Activated CD4-positive, CD25-positive, alpha-beta regulatory T cell (primary cell): ENCODE data around the gene PRAME.

ENCODE experiments used
- DNase-seq, 4 experiments: peaks; one replicate each; lab custom pipeline; 2025; lab: John Stamatoyannopoulos, UW

PRAME gene

DNA sequence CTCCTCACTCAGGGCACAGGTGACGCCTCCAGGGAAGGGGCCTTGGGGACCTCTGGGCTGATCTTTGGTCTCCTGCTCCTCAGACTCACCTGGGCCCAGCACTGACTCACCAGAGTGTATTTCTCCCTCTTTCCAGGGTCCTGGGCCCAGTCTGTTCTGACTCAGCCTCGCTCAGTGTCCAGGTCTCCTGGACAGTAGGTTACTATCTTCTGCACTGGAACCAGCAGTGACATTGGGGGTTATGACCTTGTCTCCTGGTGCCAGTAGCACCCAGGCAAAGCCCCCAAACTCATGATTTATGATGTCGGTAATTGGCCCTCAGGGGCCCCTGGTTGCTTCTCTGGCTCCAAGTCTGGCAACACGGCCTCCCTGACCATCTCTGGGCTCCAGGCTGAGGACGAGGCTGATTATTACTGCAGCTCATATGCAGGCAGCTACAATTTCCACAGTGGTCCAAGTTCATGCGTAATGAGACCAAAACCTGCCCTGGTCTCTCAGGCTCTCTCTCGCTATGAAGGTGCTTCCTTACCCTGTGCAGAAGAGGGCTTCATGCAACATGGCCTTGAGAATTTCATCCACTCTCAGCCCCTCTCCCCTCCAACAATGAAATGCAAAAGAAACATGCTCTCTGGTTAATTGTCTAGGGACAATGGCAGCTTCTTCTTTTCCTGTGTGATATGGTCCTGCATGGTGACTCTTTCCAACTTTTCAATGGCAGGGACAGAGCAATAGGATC is 21.0 kb upstream of the PRAME start:
- no peak for DNase-seq

DNA sequence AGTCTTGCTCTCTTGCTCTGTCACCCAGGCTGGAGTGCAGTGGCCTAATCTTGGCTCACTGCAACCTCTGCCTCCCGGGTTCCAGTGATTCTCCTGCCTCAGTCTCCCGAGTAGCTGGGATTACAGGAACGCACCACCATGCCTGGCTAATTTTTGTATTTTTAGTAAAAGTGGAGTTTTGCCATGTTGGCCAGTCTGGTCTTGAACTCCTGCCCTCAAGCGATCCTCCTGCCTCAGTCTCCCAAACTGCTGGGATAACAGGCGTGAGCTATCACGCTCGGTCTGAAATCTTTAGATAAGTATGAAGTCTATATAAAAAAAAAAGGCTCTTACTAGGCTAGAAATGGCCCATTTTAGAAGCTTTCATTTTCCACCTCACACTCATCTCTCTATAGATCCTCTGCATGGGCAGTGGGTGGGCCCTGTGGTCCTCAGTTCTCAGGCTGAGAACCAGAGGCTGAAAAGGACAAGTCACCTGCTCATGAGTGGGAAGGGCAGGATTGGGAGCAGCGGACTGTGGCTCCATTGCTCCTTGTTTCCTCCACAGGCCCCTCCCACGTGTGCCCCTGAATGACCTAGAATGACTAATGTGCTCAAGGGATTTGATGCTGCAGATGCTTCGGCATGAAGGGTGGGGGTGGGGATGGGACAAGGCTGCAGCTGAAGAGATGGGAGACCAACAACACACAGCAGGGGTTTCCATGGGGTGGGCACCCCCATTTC is 19.8 kb upstream of the PRAME start:
- no peak for DNase-seq

DNA sequence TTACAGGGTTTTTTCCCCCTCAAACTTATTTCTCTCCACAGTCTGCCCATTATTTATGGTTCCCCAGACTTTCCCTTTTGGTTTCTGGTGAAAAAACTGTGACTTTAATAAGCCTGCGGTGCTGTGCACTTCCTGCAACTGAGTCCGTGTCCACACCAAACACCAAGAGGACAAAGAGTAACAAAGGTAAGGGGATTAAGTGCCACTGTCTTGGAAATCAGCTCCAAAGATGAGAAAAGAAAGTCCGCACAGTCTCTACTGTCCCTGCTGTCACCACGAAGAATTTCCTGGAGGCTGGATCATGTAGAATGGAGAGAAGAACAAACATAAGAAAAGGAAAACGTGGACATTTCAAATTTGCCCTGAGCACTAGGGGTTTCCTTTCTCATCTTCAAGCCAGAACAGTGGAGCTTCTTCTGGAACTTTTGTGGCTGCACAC is 17.9 kb upstream of the PRAME start:
- DNase-seq: no peak

DNA sequence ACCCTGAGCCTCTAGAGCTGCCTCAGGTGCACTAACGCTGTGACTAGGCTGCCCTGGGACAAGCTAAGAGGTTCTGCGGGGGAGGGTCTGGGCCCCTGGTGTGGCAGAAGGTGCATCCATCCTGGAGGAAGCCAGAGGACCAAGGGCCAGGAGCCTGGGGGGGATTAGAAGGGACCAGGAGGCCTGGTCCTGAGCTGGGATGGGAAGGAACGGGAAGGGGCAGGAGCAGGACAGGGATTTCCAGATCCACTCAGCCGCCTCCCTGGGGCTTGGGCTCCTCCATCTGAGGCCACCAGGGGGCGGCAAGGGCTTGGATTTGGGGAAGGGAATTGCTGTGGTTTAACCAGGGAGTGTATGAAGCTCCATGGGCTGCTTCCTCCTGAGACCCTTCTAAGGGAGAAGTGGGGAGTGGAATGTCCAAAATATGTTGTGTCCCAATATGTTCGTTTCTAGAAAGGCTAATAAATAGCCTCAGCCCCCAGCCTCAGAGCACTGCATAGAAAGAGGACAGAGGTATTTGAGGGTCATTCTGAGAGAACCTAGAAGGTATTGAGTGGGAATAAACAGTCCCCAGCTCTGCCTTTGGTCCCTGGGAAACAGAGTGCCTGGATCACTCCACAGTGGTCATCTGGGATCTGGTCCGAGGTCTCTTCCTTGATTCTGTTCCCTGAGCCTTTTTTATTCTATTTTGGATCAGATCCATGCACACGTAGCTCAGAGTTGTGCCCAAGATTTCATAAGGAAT is 17.4 kb upstream of the PRAME start:
- DNase-seq: peak in 1 of 4 experiments; percentile 9

DNA sequence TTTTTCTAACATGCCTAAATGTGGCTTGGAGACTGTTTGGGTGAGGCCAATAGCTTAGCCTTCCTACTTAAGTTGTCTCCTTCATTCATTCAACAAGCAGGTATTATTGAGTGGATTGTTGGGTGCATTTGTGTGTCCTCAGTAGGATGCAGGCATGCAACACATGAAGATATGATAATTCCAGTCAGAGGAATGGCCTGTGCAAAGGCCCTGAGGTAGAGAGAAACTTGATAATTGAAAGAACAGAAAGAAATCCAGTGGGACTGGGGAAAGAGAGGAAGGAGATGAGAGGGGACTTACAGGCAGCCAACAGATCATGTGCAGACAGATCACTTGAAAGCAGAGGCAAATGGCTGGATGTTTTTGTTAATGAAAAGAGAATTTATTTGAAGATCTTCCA is 15.3 kb upstream of the PRAME start:
- DNase-seq: no peak

DNA sequence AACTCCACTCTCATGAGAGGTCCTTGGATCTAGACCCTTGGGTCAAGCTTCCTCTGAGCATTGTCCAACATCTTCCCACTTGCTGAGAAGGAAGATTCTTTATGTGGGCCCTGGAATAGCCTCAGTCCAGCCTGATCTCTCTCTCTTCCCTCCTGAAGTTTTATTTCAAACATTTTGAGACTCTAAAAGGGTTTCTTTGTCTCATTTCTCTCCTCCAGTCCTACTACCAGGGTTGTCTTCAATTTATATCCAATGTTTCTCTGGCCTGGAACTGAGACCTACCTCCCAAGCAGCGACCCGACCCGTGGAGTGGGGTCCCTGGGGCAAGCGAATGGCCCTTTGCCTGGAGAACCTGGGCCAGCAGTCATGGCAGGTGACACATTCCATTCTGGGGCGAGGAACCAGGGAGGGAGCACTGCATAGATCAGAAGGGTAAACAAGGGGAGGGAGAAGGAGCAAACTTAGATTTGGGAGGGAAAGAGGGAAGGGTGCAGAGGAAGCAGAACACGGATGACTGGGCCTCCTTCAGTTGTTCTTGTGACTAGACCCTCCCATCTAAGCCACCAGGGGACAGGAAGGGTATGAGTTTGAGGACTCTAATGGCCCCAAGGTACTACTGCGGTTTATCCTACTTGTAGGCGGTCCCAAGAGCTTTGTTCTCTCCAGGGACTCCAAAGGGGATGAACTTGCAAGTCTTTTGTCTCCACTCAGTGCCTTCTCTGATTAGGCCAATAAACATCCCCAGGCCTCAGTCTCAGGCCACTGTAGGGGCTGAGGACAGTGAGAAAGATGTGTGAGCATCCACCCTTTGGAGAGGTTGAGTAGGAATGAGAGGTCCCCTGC is 14.2 kb upstream of the PRAME start:
- no peak for DNase-seq

DNA sequence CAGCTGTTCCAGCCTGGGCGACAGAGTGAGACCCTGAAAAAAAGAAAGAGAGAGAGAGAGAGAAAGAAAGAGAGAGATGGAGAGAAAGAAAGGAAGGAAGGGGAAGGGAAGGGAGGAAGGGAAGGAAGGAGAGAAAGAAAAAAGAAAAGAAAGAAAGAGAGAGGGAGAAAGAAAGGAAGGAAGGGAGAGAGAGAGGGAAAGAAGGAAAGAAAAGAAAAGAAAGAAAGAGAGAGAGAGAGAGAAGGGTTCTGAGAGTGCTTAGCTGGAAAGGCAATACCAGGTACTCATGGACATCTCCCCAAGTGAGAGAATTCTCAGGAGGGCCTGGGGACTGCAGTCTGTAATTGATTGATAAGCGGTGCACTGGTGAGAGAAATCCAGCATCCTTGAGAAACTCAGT is 12.8 kb upstream of the PRAME start:
- DNase-seq: no peak

DNA sequence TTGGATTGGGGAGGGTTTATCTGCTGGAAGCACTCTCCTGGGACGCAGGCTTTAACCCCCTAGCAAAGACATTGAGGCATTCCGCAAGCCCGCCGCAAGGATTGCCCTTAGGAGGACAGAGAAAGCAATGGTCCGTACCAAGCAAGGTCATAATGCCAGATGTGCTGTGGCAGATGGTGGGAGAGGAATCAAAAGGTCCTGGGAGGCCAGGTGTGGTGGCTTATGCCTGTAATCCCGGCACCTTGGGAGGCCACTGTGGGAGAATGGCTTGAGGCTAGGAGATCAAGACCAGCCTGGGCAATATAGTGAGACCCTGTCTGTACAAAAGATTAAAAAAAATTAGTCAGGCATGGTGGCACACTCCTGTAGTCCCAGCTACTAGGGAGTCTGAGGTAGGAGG is 12.4 kb upstream of the PRAME start:
- DNase-seq: no peak

DNA sequence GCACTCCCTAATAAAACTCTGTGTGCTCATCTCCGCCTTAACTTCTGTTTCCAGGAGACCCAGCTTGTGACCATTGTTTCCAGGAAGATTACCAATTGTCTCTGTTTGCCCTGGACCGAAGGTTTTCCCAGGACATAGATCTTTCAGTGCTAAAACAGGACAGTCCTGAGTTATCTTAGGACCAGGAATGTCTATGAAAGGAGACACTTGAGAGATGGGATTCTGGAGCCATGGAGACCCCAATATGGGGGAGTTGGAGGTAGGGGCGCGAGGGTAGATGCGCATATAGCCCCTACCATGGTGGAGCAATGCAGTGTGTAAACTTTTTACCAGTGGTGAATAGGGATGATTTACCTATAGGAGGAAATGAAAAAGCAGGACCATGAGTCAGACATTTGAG is 10.2 kb upstream of the PRAME start:
- no peak for DNase-seq

DNA sequence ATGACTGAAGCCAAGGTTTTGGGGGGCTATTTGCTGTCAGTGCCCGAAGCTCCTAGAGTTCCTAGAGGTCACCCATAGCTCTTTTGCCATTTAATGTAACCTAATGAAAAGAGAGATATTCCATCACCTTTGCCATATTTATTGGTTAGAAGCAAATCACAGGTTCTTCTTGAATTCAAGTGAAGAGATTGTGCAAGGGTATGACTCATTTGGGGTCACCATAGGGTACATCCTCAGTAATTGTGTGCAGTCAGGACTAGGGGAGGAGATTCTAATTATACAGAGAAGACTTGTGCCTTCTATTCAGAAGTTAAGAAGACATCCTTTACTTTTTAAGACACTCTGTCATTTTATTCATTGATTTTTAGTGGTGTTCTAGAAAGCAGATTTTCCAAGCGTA is 6.9 kb upstream of the PRAME start:
- DNase-seq: no peak

DNA sequence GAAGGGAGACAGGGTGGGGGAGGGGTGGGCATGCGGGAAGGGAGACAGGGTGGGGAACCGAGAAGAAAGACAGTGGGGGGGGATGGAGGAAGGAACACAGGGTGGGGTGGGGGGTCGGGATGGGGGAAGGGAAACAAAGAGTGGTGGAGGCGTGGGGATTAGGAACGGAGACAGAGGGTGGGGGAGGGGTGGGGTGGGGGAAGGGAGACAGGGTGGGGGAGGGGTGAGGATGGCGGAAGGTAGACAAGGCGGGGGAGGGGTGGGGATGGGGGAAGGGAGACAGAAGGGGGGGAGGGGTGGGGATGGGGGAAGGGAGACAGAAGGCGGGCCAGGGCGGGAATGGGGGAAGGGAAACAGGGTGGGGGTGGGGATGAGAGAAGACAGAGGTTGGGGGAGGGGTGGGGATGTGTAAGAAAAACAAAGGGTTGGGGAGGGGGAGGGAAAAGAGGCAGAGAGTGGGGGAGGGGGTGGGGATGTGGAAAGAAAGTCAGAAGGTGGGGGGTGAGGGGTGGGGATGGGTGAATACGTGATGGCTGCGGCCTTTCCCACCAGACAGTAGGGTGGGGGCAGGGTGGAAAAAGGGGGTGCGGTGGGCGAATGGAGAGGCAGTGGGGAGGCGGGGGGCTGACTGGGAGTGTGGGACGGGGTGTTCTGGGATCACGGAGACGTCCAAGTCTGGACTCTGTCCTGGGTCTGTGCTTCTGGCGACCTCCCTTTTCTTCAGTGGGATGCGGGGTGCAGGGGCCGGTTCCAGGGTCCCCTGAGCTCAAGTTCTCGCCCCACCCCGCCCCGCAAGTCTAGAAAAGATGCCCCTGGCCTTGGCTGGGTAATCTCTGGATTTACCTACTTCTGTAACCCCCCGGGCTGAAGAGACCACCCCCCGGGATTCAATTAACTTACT is 744 bp downstream of the PRAME start:
- no peak for DNase-seq

DNA sequence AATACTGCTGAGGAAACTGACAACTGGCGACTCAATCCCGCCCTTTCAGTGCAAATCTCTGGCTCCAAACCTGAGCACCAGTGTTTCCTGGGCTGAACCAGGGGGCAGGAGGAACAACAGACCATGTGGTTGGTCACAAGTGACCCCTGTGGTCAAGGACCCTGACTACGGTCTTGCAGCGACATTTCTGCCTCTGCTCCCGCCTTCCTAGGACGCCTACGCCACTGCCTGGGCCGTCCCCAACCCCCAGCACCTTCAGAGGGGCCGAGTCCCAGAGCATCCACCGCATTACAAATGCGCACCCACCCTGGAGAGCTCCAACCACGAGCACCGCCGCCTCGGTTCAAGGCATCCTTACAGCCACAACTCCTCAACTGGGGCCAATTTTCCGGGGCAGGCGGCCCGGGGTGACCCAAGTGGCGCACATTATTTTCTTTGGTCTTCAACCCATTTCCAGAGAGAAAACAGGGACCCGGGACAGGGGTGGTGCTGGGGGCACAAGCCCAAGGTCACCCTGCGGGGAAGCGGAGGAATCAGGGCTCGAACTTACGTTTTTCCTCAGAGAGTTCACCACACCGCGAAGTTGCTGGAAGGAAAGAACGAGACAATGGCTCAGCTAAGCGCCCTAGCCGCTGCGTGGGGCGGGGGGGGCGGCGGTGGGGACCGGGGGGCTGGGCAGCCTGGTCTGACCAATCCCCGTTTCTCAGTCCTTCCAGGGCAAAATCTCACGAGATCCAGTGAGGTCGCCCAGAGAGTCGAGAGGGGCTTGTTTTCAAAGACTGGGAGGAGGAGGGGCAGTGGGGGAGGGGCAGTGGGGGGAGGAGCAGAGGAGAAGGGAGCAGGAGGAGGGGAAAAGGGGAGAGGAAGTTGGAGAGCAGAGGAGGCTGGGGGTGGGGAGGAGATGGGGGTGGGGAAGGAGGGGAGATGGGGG is 1.8 kb downstream of the PRAME start:
- DNase-seq: no peak

DNA sequence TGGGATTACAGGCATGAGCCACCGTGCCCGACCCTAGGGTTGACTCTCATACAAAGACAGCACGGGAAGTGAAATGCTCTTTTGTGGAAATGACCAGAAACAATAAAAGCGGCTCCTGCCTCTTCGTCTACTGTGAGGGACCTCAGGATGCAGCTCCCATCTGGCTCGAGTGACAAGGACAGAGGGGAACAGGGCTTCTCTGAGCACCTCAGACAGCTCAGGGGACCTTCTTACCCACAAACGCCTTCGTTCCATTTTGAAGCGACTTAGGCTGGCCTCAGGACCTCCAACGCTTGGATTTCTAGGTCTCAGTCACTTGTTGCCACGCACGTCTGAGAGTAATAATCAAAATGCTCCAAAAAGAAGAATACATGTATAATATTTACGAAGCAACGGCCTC is 2.5 kb downstream of the PRAME start:
- DNase-seq: no peak

DNA sequence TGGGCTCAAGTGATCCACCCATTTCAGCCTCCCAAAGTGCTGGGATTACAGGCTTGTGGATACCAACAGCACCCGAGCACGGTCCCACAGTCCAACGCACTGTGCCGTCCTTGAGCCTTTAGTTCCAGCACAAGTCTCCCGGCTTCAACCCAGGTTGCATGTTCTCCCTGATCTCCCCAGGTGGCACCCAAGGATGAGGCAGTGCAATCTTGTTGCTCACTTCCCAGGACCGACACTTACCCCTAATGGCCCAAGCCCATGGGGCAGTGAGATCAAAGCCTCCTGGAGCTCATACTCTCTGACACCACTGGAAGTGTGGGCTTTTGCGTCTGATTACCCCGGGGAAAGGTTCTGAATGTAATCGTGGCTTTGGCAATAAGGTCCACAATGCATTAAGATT is 3.5 kb downstream of the PRAME start:
- no peak for DNase-seq

DNA sequence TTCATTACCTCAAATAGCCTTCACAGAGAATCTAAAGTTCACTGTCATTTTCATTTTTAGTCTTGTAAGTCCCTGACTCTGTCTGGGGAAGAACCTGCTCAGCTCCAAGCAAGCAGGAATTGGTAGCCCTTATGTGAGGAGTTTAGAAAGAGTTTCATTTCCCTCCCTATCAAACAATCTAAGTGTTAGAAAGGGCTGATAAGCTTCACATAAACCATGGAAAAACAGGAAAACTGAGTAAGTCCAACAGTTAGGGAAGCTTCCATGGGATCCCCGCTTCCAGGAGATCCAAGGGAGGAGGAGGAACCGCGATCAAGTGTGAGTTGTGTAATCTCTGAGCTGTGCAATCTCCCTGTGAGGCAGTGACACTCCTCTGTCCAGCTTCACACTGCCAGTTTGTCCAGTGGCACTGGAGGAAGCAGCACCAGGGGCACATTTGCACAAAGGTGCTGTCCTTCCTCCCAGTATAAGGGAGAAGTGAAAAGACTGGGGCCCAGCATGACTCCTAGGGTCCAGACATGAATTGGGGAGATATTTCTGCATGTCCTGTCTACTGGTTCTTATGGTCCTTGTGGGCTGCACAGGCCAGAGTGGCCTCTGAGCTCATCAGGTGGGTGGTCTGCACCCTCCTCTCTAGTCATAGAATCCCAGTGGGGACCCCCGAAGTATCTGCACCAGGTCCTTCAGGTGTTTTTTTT is 4.3 kb downstream of the PRAME start:
- no peak for DNase-seq

DNA sequence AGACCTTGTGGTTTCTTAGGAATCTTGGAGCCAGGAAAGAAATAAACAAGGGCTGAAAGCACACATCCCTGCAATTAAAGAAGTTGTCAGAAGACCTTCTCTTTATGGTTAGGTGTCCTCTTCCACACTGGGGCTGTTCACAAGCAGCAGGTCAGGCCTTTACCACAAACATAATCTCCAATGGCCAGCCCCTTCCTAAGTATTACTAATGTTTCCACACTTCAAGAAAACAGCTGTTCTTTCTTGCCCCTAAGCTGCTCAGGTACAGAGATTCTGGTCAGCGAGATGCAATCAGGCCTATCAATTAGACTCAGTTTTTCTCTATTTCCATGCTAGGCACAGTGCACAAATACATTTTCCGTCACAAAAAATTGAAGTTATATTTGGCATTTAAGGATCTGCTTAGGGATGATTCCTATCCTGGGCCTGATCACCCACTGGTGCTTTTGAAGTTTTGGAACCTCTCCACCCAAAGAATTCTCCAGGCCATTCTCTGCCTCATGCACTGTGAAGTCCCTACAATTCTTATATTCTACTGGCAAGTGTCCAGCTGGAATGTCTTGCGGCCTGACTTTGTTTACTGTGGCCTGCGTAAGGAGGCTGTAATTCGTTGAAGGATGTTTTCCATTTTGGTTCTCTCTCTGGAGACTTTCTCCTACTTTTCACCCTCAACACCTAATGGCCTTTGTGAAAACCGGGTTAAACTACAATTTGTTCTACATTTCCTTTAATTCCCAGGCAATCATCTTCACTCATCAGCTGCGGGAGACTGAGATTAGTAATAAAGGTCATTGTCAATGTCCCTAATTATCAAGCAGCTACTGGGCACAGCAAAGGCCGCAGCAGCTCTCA is 5.1 kb downstream of the PRAME start:
- no peak for DNase-seq

DNA sequence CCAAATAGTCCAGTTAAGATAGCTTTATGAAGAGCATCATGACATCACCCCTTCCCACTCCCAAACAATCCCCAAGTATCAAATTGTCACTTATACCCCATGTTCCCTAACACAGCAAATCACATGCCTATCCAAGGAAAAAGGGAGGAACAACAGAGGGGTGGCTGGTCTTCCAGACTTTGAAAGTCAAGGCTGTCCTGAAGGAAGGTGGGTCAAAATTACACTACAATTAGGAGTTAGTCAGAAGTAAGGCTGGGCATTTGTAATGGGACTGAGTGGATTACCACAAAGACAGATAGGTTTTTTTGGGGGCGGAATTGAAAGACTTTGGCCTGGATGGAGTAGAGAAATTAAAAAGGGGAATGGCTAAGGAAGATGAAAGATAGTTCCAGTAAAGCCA is 5.9 kb downstream of the PRAME start:
- DNase-seq: no peak

DNA sequence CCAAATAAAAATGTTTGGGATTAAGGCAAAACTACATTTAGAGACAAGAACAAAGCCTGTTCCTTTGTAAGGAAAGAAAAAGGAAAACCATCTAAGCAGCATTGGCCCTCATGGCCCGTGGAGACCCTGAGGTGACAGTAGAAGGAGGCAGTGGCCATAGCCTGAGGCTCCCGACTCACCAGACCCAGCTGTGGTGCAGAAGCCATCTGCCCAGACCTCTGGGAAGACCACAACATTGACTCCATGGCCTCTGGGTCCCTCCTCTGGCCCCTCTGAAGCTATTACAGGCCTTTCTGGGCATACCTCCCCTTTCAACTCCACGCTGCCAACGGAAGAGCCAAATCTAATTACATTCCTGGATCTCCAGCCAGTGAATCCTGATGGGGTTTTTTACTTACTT is 6.4 kb downstream of the PRAME start:
- DNase-seq: no peak
